Fibroblast of the aortic adventitia (primary cell): ENCODE data around the gene OR8A1. TPM values are rescaled to one million over a fixed set of nuclear protein-coding genes. Genes with fewer than 3 reads are reported as not detected.

Experiments
- DNase-seq: peaks from one replicate; pipeline ENCODE4 v3.0.0-alpha.2; 2010; ENCODE audit warnings: low read depth
- H3K4me3 ChIP-seq: 2 replicates; pipeline ENCODE4 v1.5.1; 2011; ENCODE audit warnings: low read depth, mild to moderate bottlenecking, control low read depth, low read length, moderate library complexity
- CTCF ChIP-seq: IDR thresholded peaks from 2 replicates; pipeline ENCODE4 v1.5.1; 2011; ENCODE audit warnings: mild to moderate bottlenecking, low read length, control low read depth, inconsistent platforms; ENCODE audit not compliant: insufficient read depth
- total RNA-seq: library from RNA; depleted of rRNA; stranded (reverse); fragments of >200 nt; gene quantifications from 2 replicates; pipeline ENCODE4 v1.2.3, GENCODE V29; 2012; ENCODE audit warnings: low replicate concordance

OR8A1 gene
- total RNA-seq, 1 donor = not detected

DNA sequence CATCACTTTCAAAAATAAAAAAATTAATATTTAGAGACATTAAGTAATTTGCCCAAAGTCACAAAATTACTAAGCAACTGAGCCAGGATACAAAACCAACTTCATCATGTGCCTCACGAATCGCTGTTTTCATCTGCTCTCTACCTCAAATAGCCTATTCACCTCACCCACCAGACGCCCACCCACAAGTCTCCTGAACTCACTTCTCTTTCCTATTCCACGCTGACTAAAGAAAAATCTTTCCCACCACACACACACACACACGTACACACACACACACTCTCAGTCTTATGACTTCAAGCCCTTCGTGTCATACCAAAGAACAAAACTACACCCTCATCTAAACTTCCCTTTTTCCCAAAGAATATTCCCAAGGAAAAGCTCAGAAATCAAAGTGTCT lies 28.6 kb upstream of the OR8A1 start:
- TF ChIP-seq CTCF = no peak
- no peak for DNase-seq
- no peak overlapping the region for H3K4me3 ChIP-seq

- no peak for DNase-seq
- TF ChIP-seq CTCF = no peak
These were observed 26.7 kb upstream of the OR8A1 start for GRCh38 chr11:124543145-124543544.

GRCh38 chr11:124543554-124543953 lies 26.2 kb upstream of the OR8A1 start, which contains the start of gene OR8B12:
OR8B12 (minus strand) TSS chr11:124543654; CDS start chr11:124543654, 0 bp downstream.
- no peak for TF ChIP-seq CTCF
- H3K4me3 ChIP-seq = no peak within 1 kb of the TSS
- DNase-seq = no peak

More at GRCh38 chr11:124543145-124543544, 26.7 kb upstream of the OR8A1 start:
- H3K4me3 ChIP-seq = no peak overlapping the region

DNA sequence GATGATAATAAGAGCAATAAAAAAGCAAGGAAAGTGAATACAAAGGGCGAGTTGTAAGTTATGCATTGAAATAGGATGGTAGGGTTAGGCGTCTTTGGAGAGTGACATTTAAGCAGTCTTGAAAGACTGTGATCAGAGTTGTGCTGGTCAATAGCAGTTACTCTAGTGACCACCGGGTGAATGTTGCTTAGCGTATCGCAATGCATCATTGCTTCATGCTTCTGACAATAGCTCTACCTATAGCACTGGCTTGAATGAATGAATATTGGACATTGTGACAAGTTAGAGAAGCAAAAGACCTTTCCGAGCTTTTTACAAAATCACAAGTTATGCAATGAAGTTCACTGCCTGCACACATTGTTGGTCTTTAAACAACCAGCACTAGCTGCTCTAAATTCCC lies 18.6 kb upstream of the OR8A1 start:
- no peak for DNase-seq
- TF ChIP-seq CTCF = no peak
- H3K4me3 ChIP-seq = no peak overlapping the region

DNA sequence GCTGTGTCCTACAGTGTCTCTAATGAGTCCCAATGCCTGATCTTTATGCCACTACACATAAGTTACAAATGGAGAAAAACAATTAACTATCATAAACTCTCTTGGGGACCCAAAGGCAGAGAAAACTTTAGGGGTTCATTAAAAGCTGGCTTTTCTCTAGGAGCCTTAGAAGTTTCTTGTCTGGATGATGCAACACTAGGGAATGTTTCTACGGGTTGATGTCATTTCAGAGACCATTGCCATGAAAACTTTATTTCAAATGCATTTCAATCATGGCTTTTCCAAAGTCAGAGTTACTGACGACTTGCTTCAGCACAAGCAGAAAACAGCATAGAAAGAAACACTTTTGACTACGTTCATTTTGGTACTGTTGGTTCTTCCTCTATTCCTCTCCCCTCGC lies 17.8 kb upstream of the OR8A1 start:
- no peak for TF ChIP-seq CTCF
- H3K4me3 ChIP-seq = no peak overlapping the region
- DNase-seq = peak; percentile 1

DNA sequence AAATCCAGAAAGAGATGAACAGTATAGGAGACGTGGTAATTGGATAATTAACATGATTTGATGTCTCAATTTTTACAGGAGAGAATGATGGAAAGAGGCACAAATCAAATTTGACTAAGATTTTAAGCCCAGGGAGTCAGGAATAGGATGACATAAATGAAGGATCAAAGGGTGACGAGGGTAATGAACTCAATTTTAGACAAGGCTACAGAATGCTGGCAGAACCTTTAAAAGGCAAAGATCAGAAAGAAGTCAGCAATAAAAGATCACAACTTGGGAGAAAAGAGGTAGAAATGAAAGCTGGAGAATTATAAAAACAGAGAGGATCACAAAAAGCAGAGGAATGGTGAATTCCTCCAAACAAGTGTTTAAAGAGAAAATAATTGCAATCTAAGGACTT lies 13.0 kb upstream of the OR8A1 start:
- no peak for DNase-seq
- no peak for TF ChIP-seq CTCF
- no peak overlapping the region for H3K4me3 ChIP-seq

DNA sequence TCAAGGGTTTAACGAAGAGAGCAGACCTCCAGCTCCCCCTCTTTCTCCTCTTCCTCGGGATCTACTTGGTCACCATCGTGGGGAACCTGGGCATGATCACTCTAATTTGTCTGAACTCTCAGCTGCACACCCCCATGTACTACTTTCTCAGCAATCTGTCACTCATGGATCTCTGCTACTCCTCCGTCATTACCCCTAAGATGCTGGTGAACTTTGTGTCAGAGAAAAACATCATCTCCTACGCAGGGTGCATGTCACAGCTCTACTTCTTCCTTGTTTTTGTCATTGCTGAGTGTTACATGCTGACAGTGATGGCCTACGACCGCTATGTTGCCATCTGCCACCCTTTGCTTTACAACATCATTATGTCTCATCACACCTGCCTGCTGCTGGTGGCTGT lies 363 bp downstream of the OR8A1 start:
- TF ChIP-seq CTCF = no peak
- no peak overlapping the region for H3K4me3 ChIP-seq
- no peak for DNase-seq
